HepG2 (cell line): ENCODE data around the gene DBNDD1. TPM values are rescaled to one million over a fixed set of nuclear protein-coding genes. Genes with fewer than 3 reads are reported as not detected.

Experiments used
- ATAC-seq: fragments of 200-7000 bp; cut with Tn5 transposase; 3 replicates; pipeline ENCODE4 v1.9.1; 2020; ENCODE audit warnings: mild to moderate bottlenecking, moderate library complexity
- BruUV-seq: library from RNA; stranded (reverse); fragments of 400-500 nt; replicated peaks from 2 replicates; lab custom pipeline; 2021; lab: Mats Ljungman, UMichigan
- CTCF ChIA-PET: fragments of 300-600 bp; formaldehyde crosslinking; extraction: SDS; loops from one replicate; lab custom pipeline; 2021; ENCODE audit warnings: low total read pairs, inconsistent platforms, low intra/inter-chr PET ratio; lab: Yijun Ruan, JAX
- POLR2A ChIA-PET: fragments of 350-600 bp; sonication (Branson Sonifier 250); formaldehyde crosslinking; loops from one replicate; lab custom pipeline; 2020; ENCODE audit warnings: antibody characterized with exemption, inconsistent platforms; lab: Yijun Ruan, JAX
- DNase-seq: peaks from one replicate; pipeline ENCODE4 v3.0.0-alpha.2; 2015; ENCODE audit warnings: low spot score
- FAIRE-seq: peaks from 3 replicates; lab custom pipeline; 2011; peaks lifted over from hg19 to GRCh38; lab: Jason Lieb, UNC
- H2AFZ ChIP-seq: one replicate; pipeline ENCODE4 v1.6.1; 2011; ENCODE audit warnings: low read length, inconsistent platforms
- H3K27ac ChIP-seq: fragments of 300-600 bp; 3 replicates; pipeline ENCODE4 v1.8.0; 2011; ENCODE audit warnings: mixed run types, mild to moderate bottlenecking, mixed read lengths, low read length, inconsistent platforms; ENCODE audit not compliant: insufficient read depth; ENCODE audit errors: extremely low read length
- H3K27me3 ChIP-seq, 2 experiments: fragments of 200-600 bp in 1 of 2; 2 replicates in 1 of 2; 3 replicates in 1 of 2; pipeline versions ENCODE4 v1.6.0 to v1.8.0; 2011; ENCODE audit warnings: low read length in 2 of 2, mild to moderate bottlenecking in 2 of 2, moderate library complexity in 2 of 2, inconsistent platforms in 1 of 2; ENCODE audit not compliant: insufficient read depth in 2 of 2, control insufficient read depth in 1 of 2
- H3K36me3 ChIP-seq, 2 experiments: fragments of 200-600 bp in 1 of 2; replicated peaks in 1 of 2; 2 replicates in 1 of 2; 3 replicates in 1 of 2; pipeline versions ENCODE4 v1.5.1 to v1.8.0; 2011; ENCODE audit warnings: low read length in 2 of 2, inconsistent platforms in 1 of 2; ENCODE audit not compliant: insufficient read depth in 2 of 2, control insufficient read depth in 1 of 2
- H3K4me1 ChIP-seq: 2 replicates; pipeline ENCODE4 v1.5.1; 2012; ENCODE audit warnings: low read length, inconsistent platforms; ENCODE audit not compliant: insufficient read depth
- H3K4me2 ChIP-seq: 2 replicates; pipeline ENCODE4 v1.6.0; 2011; ENCODE audit warnings: low read depth, low read length, inconsistent platforms
- H3K4me3 ChIP-seq, 3 experiments: fragments of 200-600 bp in 1 of 3; sonication (generic), shearing (Covaris generic) in 1 of 3; replicated peaks in 1 of 3; 2 replicates each; pipeline ENCODE4 v1.5.1; 2011 to 2016; ENCODE audit warnings: low read length in 3 of 3, inconsistent platforms in 2 of 3, low read depth in 2 of 3, mild to moderate bottlenecking in 2 of 3, control low read depth in 1 of 3, mixed read lengths in 1 of 3; ENCODE audit not compliant: insufficient read depth in 1 of 3
- H3K79me2 ChIP-seq: one replicate; pipeline ENCODE4 v1.6.1; 2011; ENCODE audit warnings: low read length, inconsistent platforms; ENCODE audit not compliant: insufficient read depth
- H3K9ac ChIP-seq: 2 replicates; pipeline ENCODE4 v1.6.0; 2011; ENCODE audit warnings: mild to moderate bottlenecking, low read depth, low read length, inconsistent platforms; ENCODE audit not compliant: insufficient read depth
- H3K9me3 ChIP-seq: 2 replicates; pipeline ENCODE4 v1.5.1; 2012; ENCODE audit warnings: mild to moderate bottlenecking, low read length
- H4K20me1 ChIP-seq: 2 replicates; pipeline ENCODE4 v1.6.0; 2011; ENCODE audit warnings: inconsistent platforms, mild to moderate bottlenecking, low read length, moderate library complexity; ENCODE audit not compliant: insufficient read depth
- FOSL2 ChIP-seq: sonication (generic); formaldehyde crosslinking; IDR thresholded peaks from 2 replicates; pipeline ENCODE4 v1.4.0; 2020; ENCODE audit warnings: missing genetic modification reagents
- FOXA1 ChIP-seq, 2 experiments: fragments of 450-650 bp in 1 of 2; sonication (generic) in 1 of 2; formaldehyde crosslinking in 1 of 2; IDR thresholded peaks; 2 replicates each; pipeline versions ENCODE4 v1.4.0 to v1.6.1; 2016 to 2020; ENCODE audit warnings: missing genetic modification reagents in 1 of 2
- GATAD2A ChIP-seq: IDR thresholded peaks from 2 replicates; pipeline ENCODE4 v1.6.1; 2016
- HCFC1 ChIP-seq: fragments of 150-350 bp; IDR thresholded peaks from 2 replicates; pipeline ENCODE4 v1.6.1; 2014; ENCODE audit warnings: low read depth, low read length
- HOXA3 ChIP-seq: sonication (generic); formaldehyde crosslinking; IDR thresholded peaks from 2 replicates; pipeline ENCODE4 v1.5.0; 2020; ENCODE audit warnings: missing genetic modification reagents
- MED8 ChIP-seq: sonication (generic); formaldehyde crosslinking; IDR thresholded peaks from 2 replicates; pipeline ENCODE4 v1.8.1; 2023; ENCODE audit warnings: mild to moderate bottlenecking, missing genetic modification reagents; ENCODE audit not compliant: insufficient replicate concordance
- MXD4 ChIP-seq: IDR thresholded peaks from 2 replicates; pipeline ENCODE4 v1.6.1; 2016; ENCODE audit warnings: mild to moderate bottlenecking, missing biosample characterization, missing genetic modification reagents
- NCOA2 ChIP-seq: sonication (generic); formaldehyde crosslinking; IDR thresholded peaks from 2 replicates; pipeline ENCODE4 v1.8.0; 2022; ENCODE audit warnings: inconsistent platforms
- NFATC3 ChIP-seq: sonication (generic); formaldehyde crosslinking; IDR thresholded peaks from 2 replicates; pipeline ENCODE4 v1.5.1; 2020; ENCODE audit warnings: mild to moderate bottlenecking, missing genetic modification reagents
- NFE2L2 ChIP-seq: fragments of 150-350 bp; IDR thresholded peaks from 2 replicates; pipeline ENCODE4 v1.6.1; 2014; ENCODE audit warnings: low read length
- PHB2 ChIP-seq: fragments of 450-650 bp; IDR thresholded peaks from 2 replicates; pipeline ENCODE4 v1.6.1; 2018; ENCODE audit not compliant: partially characterized antibody
- SMARCE1 ChIP-seq: fragments of 450-650 bp; IDR thresholded peaks from 2 replicates; pipeline ENCODE4 v1.6.1; 2017; ENCODE audit warnings: borderline replicate concordance
- SRF ChIP-seq: IDR thresholded peaks from 2 replicates; pipeline ENCODE4 v1.6.1; 2011; ENCODE audit warnings: mild to moderate bottlenecking, low read depth, low read length, moderate library complexity
- ZBTB21 ChIP-seq: sonication (generic); formaldehyde crosslinking; IDR thresholded peaks from 2 replicates; pipeline ENCODE4 v1.4.0; 2020; ENCODE audit warnings: missing genetic modification reagents
- ZBTB7B ChIP-seq: sonication (generic); formaldehyde crosslinking; IDR thresholded peaks from 2 replicates; pipeline ENCODE4 v1.4.0; 2020; ENCODE audit warnings: missing genetic modification reagents
- ZFX ChIP-seq: sonication (generic); formaldehyde crosslinking; IDR thresholded peaks from 2 replicates; pipeline ENCODE4 v1.4.0; 2020; ENCODE audit warnings: mild to moderate bottlenecking, low read depth, missing genetic modification reagents, moderate library complexity
- ZNF10 ChIP-seq: sonication (generic); formaldehyde crosslinking; IDR thresholded peaks from 2 replicates; pipeline ENCODE4 v1.4.0; 2020; ENCODE audit warnings: mild to moderate bottlenecking, low read depth, missing genetic modification reagents, borderline replicate concordance
- ZNF230 ChIP-seq: sonication (generic); formaldehyde crosslinking; IDR thresholded peaks from 2 replicates; pipeline ENCODE4 v1.4.0; 2020; ENCODE audit warnings: mild to moderate bottlenecking, missing genetic modification reagents
- ZNF292 ChIP-seq: sonication (generic); formaldehyde crosslinking; IDR thresholded peaks from 2 replicates; pipeline ENCODE4 v1.8.1; 2022; ENCODE audit warnings: mild to moderate bottlenecking, low read depth, missing genetic modification reagents, borderline replicate concordance
- ZNF44 ChIP-seq: sonication (generic); formaldehyde crosslinking; IDR thresholded peaks from 2 replicates; pipeline ENCODE4 v1.5.1; 2020; ENCODE audit warnings: mild to moderate bottlenecking, missing genetic modification reagents
- ZNF644 ChIP-seq: IDR thresholded peaks from 2 replicates; pipeline ENCODE4 v1.6.1; 2016; ENCODE audit warnings: low read depth
- ZNF746 ChIP-seq: sonication (generic); formaldehyde crosslinking; IDR thresholded peaks from 2 replicates; pipeline ENCODE4 v1.8.0; 2022; ENCODE audit warnings: mild to moderate bottlenecking, missing genetic modification reagents
- WGBS: methylation state at CpG from one replicate; pipeline ENCODE4 v1.1.6; 2017; ENCODE audit warnings: low lambda C conversion rate; 5-methylcytosine and 5-hydroxymethylcytosine counted together
- in situ Hi-C: cut with HindIII; loops from 2 replicates; pipeline ENCODE4 v1.10.0; 2017; ENCODE audit warnings: low pct_unique_long_range_greater_than_20kb; ENCODE audit not compliant: extremely low pct_ligation_motif_present
- intact Hi-C: fragments of 100-400 bp; cut with micrococcal nuclease; formaldehyde crosslinking; loops from one replicate; pipeline ENCODE4 v1.10.0; 2022; ENCODE audit not compliant: unreplicated experiment
- polyA plus RNA-seq, 8 experiments: library from polyadenylated mRNA; depleted of rRNA in 3 of 8; stranded (reverse) in 7 of 8; unstranded in 1 of 8; fragments of >200 nt; fragmentation: Illumina TruSeq in 4 of 8; extraction: Trizol in 4 of 8; gene quantifications; 2 replicates each; pipeline versions ENCODE4 v1.2.1 to v1.2.3, GENCODE V29; 2011 to 2016; ENCODE audit warnings: low read depth in 4 of 8, missing spikeins in 1 of 8, mixed read lengths in 1 of 8; ENCODE audit not compliant: insufficient read depth in 1 of 8
- total RNA-seq, 5 experiments: library from RNA; depleted of rRNA; stranded (reverse); fragments of >200 nt; fragmentation: Illumina TruSeq; extraction: Trizol; gene quantifications; 2 replicates each; pipeline ENCODE4 v1.2.3, GENCODE V29; 2016; ENCODE audit warnings: low read depth in 1 of 5
- TF ChIP-seq, protein P1 (sequence below): IDR thresholded peaks from 2 replicates; pipeline ENCODE4 v1.6.1; 2012; ENCODE audit warnings: inconsistent platforms

The DBNDD1 gene
- total and polyA plus RNA-seq, 2 of the 13 experiments (the other 11 are each of a cell fraction or from before 2014, with no cell fraction given): 17.0 to 40.4 TPM

DNA sequence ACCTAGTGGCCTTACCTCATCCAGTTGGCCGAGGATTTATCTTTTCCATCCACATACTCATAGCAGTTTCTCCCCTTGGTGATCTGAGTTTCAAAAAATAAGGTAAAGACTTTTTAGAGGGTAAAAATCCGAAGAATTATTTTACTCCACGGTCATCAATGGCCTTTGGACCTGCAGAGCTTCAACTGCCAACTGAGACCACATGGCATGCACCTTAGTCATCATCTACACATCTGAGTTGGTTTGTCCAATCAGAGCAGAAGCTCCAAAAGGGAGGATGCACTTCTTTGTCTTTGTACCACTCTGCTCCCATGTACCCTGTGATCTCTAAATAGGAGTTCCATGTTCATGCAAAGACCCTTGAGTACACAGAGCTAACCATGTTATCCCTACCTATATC is 42.2 kb upstream of the DBNDD1 start:
- TF ChIP-seq SMARCE1 (no peak), FOSL2 (CRISPR knock-in tag) (peak; percentile 63), SRF (no peak), NFATC3 (CRISPR knock-in tag) (no peak), MED8 (CRISPR knock-in tag) (no peak), ZNF644 (peak; percentile 67; the same call in 1 of the 2 replicates), ZFX (no peak), HCFC1 (no peak)
- TF ChIP-seq, protein P1, sequence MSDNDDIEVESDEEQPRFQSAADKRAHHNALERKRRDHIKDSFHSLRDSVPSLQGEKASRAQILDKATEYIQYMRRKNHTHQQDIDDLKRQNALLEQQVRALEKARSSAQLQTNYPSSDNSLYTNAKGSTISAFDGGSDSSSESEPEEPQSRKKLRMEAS: peak; percentile 29; the same call in 1 of the 2 replicates
- 0 out of 5 replicates have a peak, but pooled peaks cover 0 to 5% of the 10 kb centered on the region in 2 experiments for H3K27me3 ChIP-seq
- no peak overlapping the region for H2AFZ ChIP-seq
- intact Hi-C loops: no loop called here
- H3K79me2 ChIP-seq: no peaks in the 10 kb centered on the region
- no TSS peak for BruUV-seq
- H3K9ac ChIP-seq: no peak overlapping the region
- no peak overlapping the region for H3K4me2 ChIP-seq
- FAIRE-seq: no peak
- H3K4me3 ChIP-seq: no peak overlapping the region
- no peak overlapping the region for H3K27ac ChIP-seq
- 3% methylated on average over 3 of the region's 3 CpGs for WGBS
- ChIA-PET CTCF (no interaction called here), POLR2A (no interaction called here)
- H3K9me3 ChIP-seq: peaks cover 2% of the 10 kb centered on the region; the same call in 1 of the 2 replicates
- no peaks in the 10 kb centered on the region for H3K36me3 ChIP-seq
- peaks cover 38% of the 10 kb centered on the region for H3K4me1 ChIP-seq
- in situ Hi-C loops: no loop called here
- no peak for ATAC-seq
- no peaks in the 10 kb centered on the region for H4K20me1 ChIP-seq
- peak; percentile 52 for DNase-seq

DNA sequence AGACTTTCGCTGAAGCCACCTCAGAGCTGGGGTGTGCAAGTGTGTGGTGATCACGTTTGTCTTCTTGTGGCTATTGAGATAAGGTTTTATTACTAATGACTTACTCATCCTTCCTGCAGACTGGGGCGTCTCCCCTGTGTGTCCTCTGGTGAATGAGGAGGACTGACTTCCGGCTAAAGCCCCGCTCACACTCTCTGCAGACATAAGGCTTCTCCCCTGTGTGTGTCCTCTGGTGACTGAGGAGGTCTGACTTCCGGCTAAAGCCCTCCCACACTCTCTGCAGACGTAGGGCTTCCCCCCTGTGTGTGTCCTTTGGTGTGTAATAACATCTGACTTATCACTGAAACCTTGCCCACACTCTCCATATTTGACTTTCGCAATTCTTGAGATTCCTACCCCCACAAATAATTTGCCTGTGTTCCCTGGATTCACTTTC is 38.5 kb upstream of the DBNDD1 start:
- no peak overlapping the region for H3K4me3 ChIP-seq
- ATAC-seq: peak; percentile 71
- H3K9me3 ChIP-seq: peaks cover 32% of the 10 kb centered on the region
- no peaks in the 10 kb centered on the region for H3K36me3 ChIP-seq
- H2AFZ ChIP-seq: no peak overlapping the region
- WGBS: 15% methylated on average over 8 of the region's 8 CpGs
- peak; percentile 12 for FAIRE-seq
- H4K20me1 ChIP-seq: no peaks in the 10 kb centered on the region
- H3K27ac ChIP-seq: no peak overlapping the region
- 0 out of 5 replicates have a peak, but pooled peaks cover 0 to 5% of the 10 kb centered on the region in 2 experiments for H3K27me3 ChIP-seq
- BruUV-seq: no TSS peak
- intact Hi-C loops: no loop called here
- in situ Hi-C loops: no loop called here
- ChIA-PET CTCF (interaction anchor here (1.3 kb wide), 1 partner anchor 24 kb away, joined by 4 read pairs; no protein-coding TSS in a partner anchor), POLR2A (interaction anchor here (1.5 kb wide), 1 partner anchor 11 kb away, joined by 4 read pairs; no protein-coding TSS in a partner anchor)
- H3K9ac ChIP-seq: no peak overlapping the region
- peak; percentile 71 for DNase-seq
- peak overlapping the region; percentile 60 for H3K4me2 ChIP-seq
- H3K4me1 ChIP-seq: peaks cover 45% of the 10 kb centered on the region
- H3K79me2 ChIP-seq: no peaks in the 10 kb centered on the region
- TF ChIP-seq FOSL2 (CRISPR knock-in tag) (peak; percentile 52), FOXA1 (IDR thresholded peaks at IDR 0.05) (no peak), FOXA1 (CRISPR knock-in tag; IDR thresholded peaks at IDR 0.05) (peak; percentile 44; the same call in 1 of the 2 replicates), PHB2 (no peak), ZNF292 (CRISPR knock-in tag) (0 out of 2 replicates have a peak, but pooled peaks have one; percentile 23), NCOA2 (CRISPR knock-in tag) (peak; percentile 30; the same call in 1 of the 2 replicates), HOXA3 (CRISPR knock-in tag) (peak; percentile 35; the same call in 1 of the 2 replicates), ZNF10 (CRISPR knock-in tag) (no peak), MXD4 (CRISPR knock-in tag) (no peak), ZNF746 (CRISPR knock-in tag) (no peak; the same call in 1 of the 2 replicates), ZNF44 (CRISPR knock-in tag) (no peak), ZNF230 (no peak), NFE2L2 (no peak), ZBTB21 (CRISPR knock-in tag) (no peak), ZBTB7B (peak; percentile 62), GATAD2A (CRISPR knock-in tag) (peak; percentile 72; the same call in 1 of the 2 replicates)
